ENCODE data around the gene SLX4IP.

DNA sequence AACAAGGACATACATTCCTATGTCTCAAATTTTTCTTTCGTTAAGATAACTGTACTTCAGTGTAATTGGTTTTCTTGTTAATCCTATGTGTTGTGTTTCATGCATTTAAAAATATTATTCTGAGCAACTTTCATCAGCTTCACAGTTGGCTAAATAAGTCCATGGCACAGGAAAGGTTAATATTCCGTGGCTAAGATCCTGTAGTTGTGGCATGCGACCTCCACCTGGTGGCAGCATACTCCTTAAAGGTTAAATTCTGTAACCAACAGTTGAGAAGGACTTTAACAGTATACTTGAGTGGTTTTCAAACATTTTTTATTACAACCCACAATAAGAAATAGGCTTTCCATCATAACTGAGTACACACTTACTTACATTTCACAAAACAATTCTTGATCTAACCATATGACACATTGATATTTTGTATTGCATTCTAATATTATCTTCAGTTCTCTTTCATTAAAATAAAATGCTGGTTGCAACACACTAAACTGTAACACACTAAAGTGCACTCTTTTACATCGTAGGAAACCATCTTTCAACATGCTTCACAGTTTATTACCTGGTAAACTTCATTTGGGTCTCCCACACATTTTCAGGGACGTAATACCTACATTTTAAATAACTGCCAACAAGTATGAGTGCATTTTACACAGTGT, 118.3 kb downstream of the SLX4IP start:
- TF ChIP-seq ZNF423 (CRISPR knock-in tag; IDR thresholded peaks at IDR 0.05) (no peak), NR3C1 (CRISPR knock-in tag; conservative IDR thresholded peaks at IDR 0.05; ENCODE audit: low read depth) (no peak), ZNF232 (CRISPR knock-in tag; IDR thresholded peaks at IDR 0.05) (no peak), CREB1 (CRISPR knock-in tag; IDR thresholded peaks at IDR 0.05) (no peak)
- TF ChIP-seq, protein P1, sequence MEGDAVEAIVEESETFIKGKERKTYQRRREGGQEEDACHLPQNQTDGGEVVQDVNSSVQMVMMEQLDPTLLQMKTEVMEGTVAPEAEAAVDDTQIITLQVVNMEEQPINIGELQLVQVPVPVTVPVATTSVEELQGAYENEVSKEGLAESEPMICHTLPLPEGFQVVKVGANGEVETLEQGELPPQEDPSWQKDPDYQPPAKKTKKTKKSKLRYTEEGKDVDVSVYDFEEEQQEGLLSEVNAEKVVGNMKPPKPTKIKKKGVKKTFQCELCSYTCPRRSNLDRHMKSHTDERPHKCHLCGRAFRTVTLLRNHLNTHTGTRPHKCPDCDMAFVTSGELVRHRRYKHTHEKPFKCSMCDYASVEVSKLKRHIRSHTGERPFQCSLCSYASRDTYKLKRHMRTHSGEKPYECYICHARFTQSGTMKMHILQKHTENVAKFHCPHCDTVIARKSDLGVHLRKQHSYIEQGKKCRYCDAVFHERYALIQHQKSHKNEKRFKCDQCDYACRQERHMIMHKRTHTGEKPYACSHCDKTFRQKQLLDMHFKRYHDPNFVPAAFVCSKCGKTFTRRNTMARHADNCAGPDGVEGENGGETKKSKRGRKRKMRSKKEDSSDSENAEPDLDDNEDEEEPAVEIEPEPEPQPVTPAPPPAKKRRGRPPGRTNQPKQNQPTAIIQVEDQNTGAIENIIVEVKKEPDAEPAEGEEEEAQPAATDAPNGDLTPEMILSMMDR (IDR thresholded peaks at IDR 0.05), result peak; percentile 31; the same call in 1 of the 2 replicates
- TF ChIP-seq, protein P2, sequence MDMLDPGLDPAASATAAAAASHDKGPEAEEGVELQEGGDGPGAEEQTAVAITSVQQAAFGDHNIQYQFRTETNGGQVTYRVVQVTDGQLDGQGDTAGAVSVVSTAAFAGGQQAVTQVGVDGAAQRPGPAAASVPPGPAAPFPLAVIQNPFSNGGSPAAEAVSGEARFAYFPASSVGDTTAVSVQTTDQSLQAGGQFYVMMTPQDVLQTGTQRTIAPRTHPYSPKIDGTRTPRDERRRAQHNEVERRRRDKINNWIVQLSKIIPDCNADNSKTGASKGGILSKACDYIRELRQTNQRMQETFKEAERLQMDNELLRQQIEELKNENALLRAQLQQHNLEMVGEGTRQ (CRISPR knock-in tag; IDR thresholded peaks at IDR 0.05), result no peak
- TF ChIP-seq, protein P3, sequence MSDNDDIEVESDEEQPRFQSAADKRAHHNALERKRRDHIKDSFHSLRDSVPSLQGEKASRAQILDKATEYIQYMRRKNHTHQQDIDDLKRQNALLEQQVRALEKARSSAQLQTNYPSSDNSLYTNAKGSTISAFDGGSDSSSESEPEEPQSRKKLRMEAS (CRISPR knock-in tag; IDR thresholded peaks at IDR 0.05), result no peak

Measured in WTC11 (cell line).